ENCODE results near the gene INSC. TPM values are rescaled to one million over a fixed set of nuclear protein-coding genes. Genes with fewer than 3 reads are reported as not detected.

INSC gene
- total RNA-seq, 6 experiments from 2014 or later: 0.15 to 0.44 (median 0.43) TPM; not detected in 3

GRCh38 chr11:15169815-15170551, 55.3 kb downstream of the INSC start:
- intact Hi-C loops (cut with DNase I): no loop called here
- Histone ChIP-seq H3K27me3 (no peaks in the 10 kb centered on the region), H3K9me3 (no peaks in the 10 kb centered on the region), H3K27ac (no peak overlapping the region), H3K4me1 (peaks cover 0 to 3% (median 0%) of the 10 kb centered on the region in 4 donors), H3K4me3 (no peak overlapping the region), H3K36me3 (no peaks in the 10 kb centered on the region)
- 83% methylated on average over 3 of the region's 4 CpGs for WGBS (ENCODE audit: insufficient coverage, low coverage, low lambda C conversion rate, missing lambda C conversion rate)
- peak in 1 of 4 donors; percentile 38 for ATAC-seq
- TF ChIP-seq POLR2A (IDR thresholded peaks at IDR 0.05): no peak
- TF ChIP-seq CTCF (IDR thresholded peaks at IDR 0.05): no peak
- no peak for DNase-seq

GRCh38 chr11:15170698-15171097, 56.0 kb downstream of the INSC start:
- Histone ChIP-seq H3K36me3 (no peaks in the 10 kb centered on the region), H3K4me3 (no peak overlapping the region), H3K27me3 (no peaks in the 10 kb centered on the region), H3K4me1 (peaks cover 0 to 3% (median 0%) of the 10 kb centered on the region in 4 donors), H3K27ac (no peak overlapping the region), H3K9me3 (no peaks in the 10 kb centered on the region)
- 43% methylated on average over 3 of the region's 3 CpGs for WGBS (ENCODE audit: insufficient coverage, low coverage, low lambda C conversion rate, missing lambda C conversion rate)
- ATAC-seq (peak; percentile 61 to 73 (median 70)), DNase-seq (no peak)
- TF ChIP-seq POLR2A (IDR thresholded peaks at IDR 0.05): no peak
- TF ChIP-seq CTCF (IDR thresholded peaks at IDR 0.05): no peak
- intact Hi-C loops (cut with DNase I): no loop called here

GRCh38 chr11:15171956-15172355, 57.2 kb downstream of the INSC start:
- no peaks in the 10 kb centered on the region for H3K36me3 ChIP-seq
- intact Hi-C loops (cut with DNase I): no loop called here
- DNase-seq (no peak), ATAC-seq (no peak)
- TF ChIP-seq POLR2A (IDR thresholded peaks at IDR 0.05) (no peak), CTCF (IDR thresholded peaks at IDR 0.05) (no peak)
- no peaks in the 10 kb centered on the region for H3K27me3 ChIP-seq
- 87% methylated on average over 3 of the region's 3 CpGs for WGBS (ENCODE audit: insufficient coverage, low coverage, low lambda C conversion rate, missing lambda C conversion rate)
- H3K9me3 ChIP-seq: no peaks in the 10 kb centered on the region
- no peak overlapping the region for H3K27ac ChIP-seq
- H3K4me3 ChIP-seq: no peak overlapping the region
- H3K4me1 ChIP-seq: peaks cover 0 to 3% (median 0%) of the 10 kb centered on the region in 4 donors

- Histone ChIP-seq H3K36me3 (no peaks in the 10 kb centered on the region), H3K4me1 (no peaks in the 10 kb centered on the region), H3K27me3 (no peaks in the 10 kb centered on the region), H3K9me3 (no peaks in the 10 kb centered on the region), H3K27ac (no peak overlapping the region), H3K4me3 (no peak overlapping the region)
- DNase-seq (no peak), ATAC-seq (peak in 3 of 4 donors; percentile 30 to 54 (median 43))
- TF ChIP-seq CTCF (IDR thresholded peaks at IDR 0.05) (no peak), POLR2A (IDR thresholded peaks at IDR 0.05) (no peak)
- 86% methylated on average over 4 of the region's 11 CpGs for WGBS (ENCODE audit: insufficient coverage, low coverage, low lambda C conversion rate, missing lambda C conversion rate)
- intact Hi-C loops (cut with DNase I): no loop called here
Measured at GRCh38 chr11:15175831-15176230, 61.1 kb downstream of the INSC start.
